OCI-LY1 (cell line): Measurements from ENCODE around the gene TM7SF3.

Source experiments
- EZH2 ChIP-seq: fragments of 200-600 bp; sonication (generic), shearing (Covaris generic); IDR thresholded peaks from 2 replicates; pipeline ENCODE4 v1.8.0; 2017; ENCODE audit warnings: borderline replicate concordance, mixed run types, mild to moderate bottlenecking, antibody characterized with exemption, low read length, moderate library complexity, mixed read lengths
- TF ChIP-seq, protein P1 (sequence below): fragments of 200-600 bp; sonication (generic), shearing (Covaris generic); IDR thresholded peaks from 2 replicates; pipeline ENCODE4 v1.5.1; 2017; ENCODE audit warnings: mild to moderate bottlenecking, antibody characterized with exemption, low read length, moderate library complexity, mixed read lengths

DNA sequence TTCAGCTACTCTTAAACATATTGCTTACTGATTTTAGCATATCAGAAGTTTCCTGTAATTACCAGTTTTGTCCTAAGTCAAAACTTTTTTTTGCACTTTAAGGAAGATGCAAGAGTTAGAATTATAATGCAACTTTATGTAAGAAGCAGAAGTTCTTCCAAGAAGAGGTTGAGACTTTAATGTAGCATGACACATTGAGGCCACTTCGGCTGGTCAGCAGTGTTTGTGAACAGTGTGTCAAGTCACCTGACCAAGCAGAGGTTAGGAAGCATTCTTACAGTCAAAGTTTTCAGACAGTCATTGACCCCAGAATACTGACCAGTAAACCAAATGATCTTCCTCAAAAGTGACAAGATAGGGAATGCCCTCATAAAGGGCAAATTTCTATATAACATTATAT lies 60.7 kb downstream of the TM7SF3 start:
- TF ChIP-seq, protein P1, sequence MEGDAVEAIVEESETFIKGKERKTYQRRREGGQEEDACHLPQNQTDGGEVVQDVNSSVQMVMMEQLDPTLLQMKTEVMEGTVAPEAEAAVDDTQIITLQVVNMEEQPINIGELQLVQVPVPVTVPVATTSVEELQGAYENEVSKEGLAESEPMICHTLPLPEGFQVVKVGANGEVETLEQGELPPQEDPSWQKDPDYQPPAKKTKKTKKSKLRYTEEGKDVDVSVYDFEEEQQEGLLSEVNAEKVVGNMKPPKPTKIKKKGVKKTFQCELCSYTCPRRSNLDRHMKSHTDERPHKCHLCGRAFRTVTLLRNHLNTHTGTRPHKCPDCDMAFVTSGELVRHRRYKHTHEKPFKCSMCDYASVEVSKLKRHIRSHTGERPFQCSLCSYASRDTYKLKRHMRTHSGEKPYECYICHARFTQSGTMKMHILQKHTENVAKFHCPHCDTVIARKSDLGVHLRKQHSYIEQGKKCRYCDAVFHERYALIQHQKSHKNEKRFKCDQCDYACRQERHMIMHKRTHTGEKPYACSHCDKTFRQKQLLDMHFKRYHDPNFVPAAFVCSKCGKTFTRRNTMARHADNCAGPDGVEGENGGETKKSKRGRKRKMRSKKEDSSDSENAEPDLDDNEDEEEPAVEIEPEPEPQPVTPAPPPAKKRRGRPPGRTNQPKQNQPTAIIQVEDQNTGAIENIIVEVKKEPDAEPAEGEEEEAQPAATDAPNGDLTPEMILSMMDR, result no peak
- no peak for TF ChIP-seq EZH2
